ENCODE measurements around the gene CA4. TPM values are rescaled to one million over a fixed set of nuclear protein-coding genes. Genes with fewer than 3 reads are reported as not detected.

CA4 gene
- total RNA-seq, 1 experiment from 2014 or later = 1.4 TPM

DNA sequence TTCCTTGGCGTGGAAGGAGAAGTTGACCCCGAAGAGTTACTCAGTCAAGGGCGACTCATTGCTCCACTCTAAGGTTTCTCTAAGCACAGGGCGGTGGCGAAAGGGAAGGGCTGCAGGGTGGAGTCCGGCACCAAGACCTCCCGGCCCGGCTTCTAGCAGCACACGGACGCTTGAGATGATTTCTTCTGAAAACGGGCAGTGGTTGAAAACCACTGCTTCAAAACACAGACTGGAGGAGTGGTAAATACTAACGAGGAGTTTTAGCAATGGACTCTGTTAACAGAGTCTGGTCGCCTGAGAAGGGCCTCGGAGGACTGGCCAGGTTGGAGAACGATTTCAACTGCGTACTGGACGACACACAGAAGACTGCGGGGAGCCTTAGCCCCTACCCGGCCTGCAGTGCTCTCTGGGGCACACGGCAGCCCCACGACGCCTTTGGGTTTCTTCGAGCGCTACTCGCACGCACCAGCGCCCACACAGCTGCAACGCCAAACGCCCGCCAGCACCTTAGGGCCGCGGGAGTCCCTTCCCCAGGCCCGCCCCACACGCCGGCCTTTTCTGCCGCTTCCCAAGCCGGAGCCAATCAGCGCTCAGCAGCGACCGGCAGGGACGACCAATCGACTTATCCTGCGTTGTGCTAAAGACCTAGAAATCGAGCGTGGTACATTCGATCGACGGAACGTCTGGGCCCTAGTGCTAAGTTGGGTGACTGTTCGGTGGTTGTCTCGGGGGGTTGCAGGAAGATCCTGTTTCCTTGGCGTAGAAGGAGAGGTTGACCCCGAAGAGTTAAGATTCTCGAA is 14.4 kb upstream of the CA4 start:
- peak; percentile 99 for ATAC-seq
- in situ Hi-C loops (cut with HindIII; ENCODE audit: low pct_unique_long_range_greater_than_20kb, low sequenced_read_pairs) = no loop called here
- peak; percentile 54 for DNase-seq (ENCODE audit: low read depth, low spot score)
- peak overlapping the region; percentile 86 for H3K27ac ChIP-seq (ENCODE audit: low read length)
- ChIA-PET POLR2A (no interaction called here), CTCF (no interaction called here)
- H3K4me1 ChIP-seq (ENCODE audit: control insufficient read depth, insufficient read depth, low read length) = no peaks in the 10 kb centered on the region
- H3K4me3 ChIP-seq (ENCODE audit: low read depth in 2 of 2, low read length in 2 of 2) = peak overlapping the region; percentile 82 to 87
- H3K27me3 ChIP-seq (ENCODE audit: control insufficient read depth, insufficient read depth, low read length) = no peaks in the 10 kb centered on the region
- no peaks in the 10 kb centered on the region for H3K9me3 ChIP-seq (ENCODE audit: control insufficient read depth, insufficient read depth, low read depth, low read length)
- no peaks in the 10 kb centered on the region; the same call in 1 of the 2 replicates for H3K36me3 ChIP-seq (ENCODE audit: control insufficient read depth, insufficient read depth, low read length)
- TF ChIP-seq, protein P1, sequence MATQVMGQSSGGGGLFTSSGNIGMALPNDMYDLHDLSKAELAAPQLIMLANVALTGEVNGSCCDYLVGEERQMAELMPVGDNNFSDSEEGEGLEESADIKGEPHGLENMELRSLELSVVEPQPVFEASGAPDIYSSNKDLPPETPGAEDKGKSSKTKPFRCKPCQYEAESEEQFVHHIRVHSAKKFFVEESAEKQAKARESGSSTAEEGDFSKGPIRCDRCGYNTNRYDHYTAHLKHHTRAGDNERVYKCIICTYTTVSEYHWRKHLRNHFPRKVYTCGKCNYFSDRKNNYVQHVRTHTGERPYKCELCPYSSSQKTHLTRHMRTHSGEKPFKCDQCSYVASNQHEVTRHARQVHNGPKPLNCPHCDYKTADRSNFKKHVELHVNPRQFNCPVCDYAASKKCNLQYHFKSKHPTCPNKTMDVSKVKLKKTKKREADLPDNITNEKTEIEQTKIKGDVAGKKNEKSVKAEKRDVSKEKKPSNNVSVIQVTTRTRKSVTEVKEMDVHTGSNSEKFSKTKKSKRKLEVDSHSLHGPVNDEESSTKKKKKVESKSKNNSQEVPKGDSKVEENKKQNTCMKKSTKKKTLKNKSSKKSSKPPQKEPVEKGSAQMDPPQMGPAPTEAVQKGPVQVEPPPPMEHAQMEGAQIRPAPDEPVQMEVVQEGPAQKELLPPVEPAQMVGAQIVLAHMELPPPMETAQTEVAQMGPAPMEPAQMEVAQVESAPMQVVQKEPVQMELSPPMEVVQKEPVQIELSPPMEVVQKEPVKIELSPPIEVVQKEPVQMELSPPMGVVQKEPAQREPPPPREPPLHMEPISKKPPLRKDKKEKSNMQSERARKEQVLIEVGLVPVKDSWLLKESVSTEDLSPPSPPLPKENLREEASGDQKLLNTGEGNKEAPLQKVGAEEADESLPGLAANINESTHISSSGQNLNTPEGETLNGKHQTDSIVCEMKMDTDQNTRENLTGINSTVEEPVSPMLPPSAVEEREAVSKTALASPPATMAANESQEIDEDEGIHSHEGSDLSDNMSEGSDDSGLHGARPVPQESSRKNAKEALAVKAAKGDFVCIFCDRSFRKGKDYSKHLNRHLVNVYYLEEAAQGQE (IDR thresholded peaks at IDR 0.05; ENCODE audit: insufficient read depth in 1 of 2, low read depth in 2 of 2, low read length in 1 of 2) = no peak
- TF ChIP-seq POLR2AphosphoS5 (IDR thresholded peaks at IDR 0.05; ENCODE audit: low read depth, low read length) = peak; percentile 66
- intact Hi-C loops (cut with micrococcal nuclease; ENCODE audit: unreplicated experiment) = no loop called here
- BruUV-seq (replicated peaks) = no TSS peak

DNA sequence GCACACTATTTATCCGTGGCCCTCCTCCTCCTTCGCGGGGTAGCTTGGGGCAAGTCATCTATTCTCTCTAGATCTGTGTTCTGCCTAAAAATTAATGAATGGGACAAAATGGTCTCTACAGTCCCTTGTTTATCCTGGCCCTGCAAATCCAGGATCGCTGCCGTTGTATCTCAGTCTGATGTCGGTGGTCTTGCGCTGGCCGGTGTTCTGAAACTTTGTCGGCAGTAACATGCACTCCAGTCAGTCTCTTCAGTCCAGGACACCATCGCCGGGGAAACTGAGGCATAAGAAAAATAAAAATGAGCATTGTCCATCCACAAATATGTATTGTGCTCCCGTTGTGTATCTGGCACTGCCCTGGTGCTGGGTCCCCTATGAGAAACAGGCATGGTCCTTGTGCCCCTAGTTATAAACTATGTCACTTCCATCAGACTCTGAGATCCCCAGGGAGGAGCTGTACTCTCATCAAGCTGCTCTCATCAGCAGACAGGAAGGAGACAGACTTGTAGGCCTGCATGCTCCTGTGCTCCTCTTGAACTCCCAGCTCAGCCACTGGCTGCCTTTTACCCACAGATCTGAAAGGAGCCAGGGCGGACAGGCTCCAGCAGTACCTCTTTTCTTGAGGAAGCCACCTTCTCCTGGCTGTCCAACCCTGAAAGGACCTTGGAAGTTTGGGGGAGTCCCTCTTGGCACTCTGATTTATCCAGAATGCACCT is 13.7 kb upstream of the CA4 start:
- Histone ChIP-seq H3K9me3 (ENCODE audit: control insufficient read depth, insufficient read depth, low read depth, low read length) (no peaks in the 10 kb centered on the region), H3K4me3 (ENCODE audit: low read depth in 2 of 2, low read length in 2 of 2) (peak overlapping the region; percentile 82 to 87), H3K36me3 (ENCODE audit: control insufficient read depth, insufficient read depth, low read length) (no peaks in the 10 kb centered on the region; the same call in 1 of the 2 replicates), H3K27me3 (ENCODE audit: control insufficient read depth, insufficient read depth, low read length) (no peaks in the 10 kb centered on the region), H3K4me1 (ENCODE audit: control insufficient read depth, insufficient read depth, low read length) (no peaks in the 10 kb centered on the region), H3K27ac (ENCODE audit: low read length) (peak overlapping the region; percentile 86)
- TF ChIP-seq TCF7L2 (IDR thresholded peaks at IDR 0.05; ENCODE audit: low read depth, low read length) = no peak
- TF ChIP-seq SIN3A (IDR thresholded peaks at IDR 0.05; ENCODE audit: borderline replicate concordance, insufficient read depth, low read depth, low read length) = no peak
- TF ChIP-seq, protein P1 (IDR thresholded peaks at IDR 0.05; ENCODE audit: insufficient read depth in 1 of 2, low read depth in 2 of 2, low read length in 1 of 2) = no peak
- TF ChIP-seq, protein P2, sequence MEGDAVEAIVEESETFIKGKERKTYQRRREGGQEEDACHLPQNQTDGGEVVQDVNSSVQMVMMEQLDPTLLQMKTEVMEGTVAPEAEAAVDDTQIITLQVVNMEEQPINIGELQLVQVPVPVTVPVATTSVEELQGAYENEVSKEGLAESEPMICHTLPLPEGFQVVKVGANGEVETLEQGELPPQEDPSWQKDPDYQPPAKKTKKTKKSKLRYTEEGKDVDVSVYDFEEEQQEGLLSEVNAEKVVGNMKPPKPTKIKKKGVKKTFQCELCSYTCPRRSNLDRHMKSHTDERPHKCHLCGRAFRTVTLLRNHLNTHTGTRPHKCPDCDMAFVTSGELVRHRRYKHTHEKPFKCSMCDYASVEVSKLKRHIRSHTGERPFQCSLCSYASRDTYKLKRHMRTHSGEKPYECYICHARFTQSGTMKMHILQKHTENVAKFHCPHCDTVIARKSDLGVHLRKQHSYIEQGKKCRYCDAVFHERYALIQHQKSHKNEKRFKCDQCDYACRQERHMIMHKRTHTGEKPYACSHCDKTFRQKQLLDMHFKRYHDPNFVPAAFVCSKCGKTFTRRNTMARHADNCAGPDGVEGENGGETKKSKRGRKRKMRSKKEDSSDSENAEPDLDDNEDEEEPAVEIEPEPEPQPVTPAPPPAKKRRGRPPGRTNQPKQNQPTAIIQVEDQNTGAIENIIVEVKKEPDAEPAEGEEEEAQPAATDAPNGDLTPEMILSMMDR (IDR thresholded peaks at IDR 0.05) = no peak
- TF ChIP-seq POLR2AphosphoS5 (IDR thresholded peaks at IDR 0.05; ENCODE audit: low read depth, low read length) = no peak
- ChIA-PET CTCF (no interaction called here), POLR2A (no interaction called here)
- intact Hi-C loops (cut with micrococcal nuclease; ENCODE audit: unreplicated experiment) (no loop called here), in situ Hi-C loops (cut with HindIII; ENCODE audit: low pct_unique_long_range_greater_than_20kb, low sequenced_read_pairs) (no loop called here)
- DNase-seq (ENCODE audit: low read depth, low spot score) = no peak
- ATAC-seq = peak; percentile 17; the same call in 1 of the 2 replicates
- BruUV-seq (replicated peaks) = no TSS peak

All from Panc1 (cell line).